Measurements from ENCODE around the gene DAPP1. TPM values are rescaled to one million over a fixed set of nuclear protein-coding genes. Genes with fewer than 3 reads are reported as not detected.
A peak's percentile ranks its signal among the peaks of the same experiment; 100 is the strongest.

The DAPP1 gene
- total and polyA plus RNA-seq, 10 donors: 20.0 to 49.4 (median 37.2) TPM

- H3K4me1 ChIP-seq: peaks cover 0 to 7% (median 6%) of the 10 kb centered on the region in 6 donors
- DNase-seq: no peak
- H3K4me3 ChIP-seq: no peak overlapping the region
- intact Hi-C loops (cut with DNase I; ENCODE audit: low total_unique reads): no loop called here
- peaks cover 0 to under 1% (median 0%) of the 10 kb centered on the region in 8 donors for H3K9me3 ChIP-seq
- peaks cover 0 to 19% (median 0%) of the 10 kb centered on the region in 7 donors for H3K27me3 ChIP-seq (replicated peaks in 1 of 7)
- WGBS, 5 donors: 66 to 69% (median 67%) methylated on average over 4 of the region's 4 CpGs
- no peak overlapping the region for H3K27ac ChIP-seq
- no peaks in the 10 kb centered on the region for H3K36me3 ChIP-seq
- TF ChIP-seq POLR2A (IDR thresholded peaks at IDR 0.05): no peak
Measured at GRCh38 chr4:99803566-99804101, 13.0 kb upstream of the DAPP1 start.

DNA sequence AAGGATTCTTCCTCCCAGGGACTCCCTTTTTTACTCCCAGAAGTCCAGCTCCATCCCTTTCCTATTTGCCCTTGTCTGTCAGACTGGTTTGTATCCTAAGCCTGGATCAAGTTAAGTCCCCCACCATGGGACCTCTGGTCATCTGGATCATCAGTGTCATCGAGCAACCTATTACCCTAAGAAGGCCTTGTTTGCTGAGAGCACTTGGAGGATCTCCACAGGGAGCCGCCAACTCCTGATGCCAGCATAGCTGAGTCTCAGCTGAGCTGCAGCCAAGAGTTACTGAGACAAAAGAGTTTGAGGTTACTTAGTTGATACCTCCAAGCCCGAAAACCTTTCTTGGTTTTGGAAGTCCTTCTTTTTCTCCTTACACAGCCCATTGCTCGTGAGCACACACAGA lies 10.1 kb upstream of the DAPP1 start:
- H3K4me1 ChIP-seq: peaks cover 0 to 11% (median 6%) of the 10 kb centered on the region in 6 donors
- no peak overlapping the region for H3K4me3 ChIP-seq
- H3K27ac ChIP-seq: no peak overlapping the region
- no peaks in the 10 kb centered on the region for H3K36me3 ChIP-seq
- no peak for TF ChIP-seq POLR2A (IDR thresholded peaks at IDR 0.05)
- no peak for TF ChIP-seq POLR2AphosphoS5 (IDR thresholded peaks at IDR 0.05)
- TF ChIP-seq, protein P1, sequence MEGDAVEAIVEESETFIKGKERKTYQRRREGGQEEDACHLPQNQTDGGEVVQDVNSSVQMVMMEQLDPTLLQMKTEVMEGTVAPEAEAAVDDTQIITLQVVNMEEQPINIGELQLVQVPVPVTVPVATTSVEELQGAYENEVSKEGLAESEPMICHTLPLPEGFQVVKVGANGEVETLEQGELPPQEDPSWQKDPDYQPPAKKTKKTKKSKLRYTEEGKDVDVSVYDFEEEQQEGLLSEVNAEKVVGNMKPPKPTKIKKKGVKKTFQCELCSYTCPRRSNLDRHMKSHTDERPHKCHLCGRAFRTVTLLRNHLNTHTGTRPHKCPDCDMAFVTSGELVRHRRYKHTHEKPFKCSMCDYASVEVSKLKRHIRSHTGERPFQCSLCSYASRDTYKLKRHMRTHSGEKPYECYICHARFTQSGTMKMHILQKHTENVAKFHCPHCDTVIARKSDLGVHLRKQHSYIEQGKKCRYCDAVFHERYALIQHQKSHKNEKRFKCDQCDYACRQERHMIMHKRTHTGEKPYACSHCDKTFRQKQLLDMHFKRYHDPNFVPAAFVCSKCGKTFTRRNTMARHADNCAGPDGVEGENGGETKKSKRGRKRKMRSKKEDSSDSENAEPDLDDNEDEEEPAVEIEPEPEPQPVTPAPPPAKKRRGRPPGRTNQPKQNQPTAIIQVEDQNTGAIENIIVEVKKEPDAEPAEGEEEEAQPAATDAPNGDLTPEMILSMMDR (IDR thresholded peaks at IDR 0.05 in 8 of 11, conservative IDR thresholded peaks at IDR 0.05 in 3 of 11): no peak
- 64 to 98% (median 74%) methylated on average over 4 of the region's 4 CpGs for whole genome bisulfite sequencing, 5 donors
- no peaks in the 10 kb centered on the region for H3K9me3 ChIP-seq
- intact Hi-C loops (cut with DNase I; ENCODE audit: low total_unique reads): loop anchor here (5.0 kb wide), 1 partner anchor 244 kb away; the partner anchor contains the start of gene TRMT10A
- no peak for DNase-seq
- H3K27me3 ChIP-seq (replicated peaks in 1 of 7): peaks cover 0 to 7% (median 0%) of the 10 kb centered on the region in 7 donors

DNA sequence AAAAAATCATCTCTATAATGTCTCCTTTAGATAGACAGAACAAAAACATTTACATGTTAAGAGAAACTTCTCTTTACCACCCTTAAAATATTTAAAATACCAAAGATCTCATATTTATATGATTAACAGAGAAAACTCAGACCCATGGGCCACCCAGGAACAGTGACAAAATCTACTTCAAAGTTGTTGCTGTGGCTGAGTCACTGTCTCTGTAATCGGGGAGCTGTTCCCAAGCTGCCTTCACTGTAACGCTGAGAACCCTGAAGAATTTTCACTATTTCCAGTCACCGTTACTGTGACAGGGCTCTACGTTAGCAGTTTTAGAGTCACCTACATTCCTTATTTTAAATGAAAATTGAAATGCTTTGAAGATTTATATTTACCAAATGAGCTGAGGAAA lies 9.0 kb upstream of the DAPP1 start:
- peaks cover 0 to 18% (median 6%) of the 10 kb centered on the region in 6 donors for H3K4me1 ChIP-seq
- no peaks in the 10 kb centered on the region for H3K27me3 ChIP-seq (replicated peaks in 1 of 7)
- no peaks in the 10 kb centered on the region for H3K9me3 ChIP-seq
- no peak overlapping the region for H3K4me3 ChIP-seq
- no peak for DNase-seq
- H3K27ac ChIP-seq: no peak overlapping the region
- intact Hi-C loops (cut with DNase I; ENCODE audit: low total_unique reads): loop anchor here (5.0 kb wide), 1 partner anchor 245 kb away; the partner anchor contains the start of gene TRMT10A
- no peaks in the 10 kb centered on the region for H3K36me3 ChIP-seq
- 70 to 84% (median 80%) methylated on average over 4 of the region's 4 CpGs for WGBS, 5 donors
- no peak for TF ChIP-seq POLR2A (IDR thresholded peaks at IDR 0.05)
- TF ChIP-seq, protein P1 (IDR thresholded peaks at IDR 0.05 in 8 of 11, conservative IDR thresholded peaks at IDR 0.05 in 3 of 11): no peak
- no peak for TF ChIP-seq POLR2AphosphoS5 (IDR thresholded peaks at IDR 0.05)

GRCh38 chr4:99808260-99808857 lies 8.3 kb upstream of the DAPP1 start:
- intact Hi-C loops (cut with DNase I; ENCODE audit: low total_unique reads): loop anchor here (5.0 kb wide), 1 partner anchor 246 kb away; the partner anchor contains the start of gene TRMT10A
- DNase-seq: peak; percentile 89
- Histone ChIP-seq H3K27ac (no peak overlapping the region), H3K9me3 (no peaks in the 10 kb centered on the region), H3K36me3 (no peaks in the 10 kb centered on the region), H3K4me1 (peaks cover 0 to 18% (median 6%) of the 10 kb centered on the region in 6 donors), H3K27me3 (replicated peaks in 1 of 7) (no peaks in the 10 kb centered on the region), H3K4me3 (no peak overlapping the region)
- 22 to 25% (median 23%) methylated on average over 13 of the region's 13 CpGs for WGBS, 5 donors
- no peak for TF ChIP-seq POLR2A (IDR thresholded peaks at IDR 0.05)
- TF ChIP-seq, protein P1 (IDR thresholded peaks at IDR 0.05 in 8 of 11, conservative IDR thresholded peaks at IDR 0.05 in 3 of 11): peak; percentile 48 to 84 (median 73)
